Head of caudate nucleus (tissue), 42 donors: ENCODE results near the gene VTI1B.
"Not testable (repeated sequence)": the region's sequence is repeated elsewhere in the genome, so short reads cannot be mapped to it uniquely, and the experiment has no call there.

Experiments
- DNase-seq, 42 donors: peaks; one replicate each; pipeline versions ENCODE4 v3.0.0 to v3.0.0-alpha.2; 2020 to 2021; ENCODE audit warnings: mixed read lengths in 7 of 42
- intact Hi-C: fragments of 100-400 bp; cut with DNase I; formaldehyde crosslinking; loops from one replicate; pipeline ENCODE4 v1.15.0; 2022

VTI1B gene

GRCh38 chr14:67641480-67641879 lies 33.0 kb downstream of the VTI1B start:
- intact Hi-C loops = no loop called here
- DNase-seq = no peak

GRCh38 chr14:67638642-67639041 lies 35.8 kb downstream of the VTI1B start:
- intact Hi-C loops = no loop called here
- no peak for DNase-seq

- DNase-seq = no peak
- intact Hi-C loops = no loop called here
Measured at GRCh38 chr14:67636361-67636919, 38.0 kb downstream of the VTI1B start.

- intact Hi-C loops = no loop called here
- DNase-seq = no peak
Measured at GRCh38 chr14:67633451-67634147, 40.8 kb downstream of the VTI1B start.

GRCh38 chr14:67630938-67631337 lies 43.5 kb downstream of the VTI1B start:
- DNase-seq = no peak
- intact Hi-C loops = no loop called here

- intact Hi-C loops = no loop called here
- no peak for DNase-seq
Measured at GRCh38 chr14:67630186-67630585, 44.2 kb downstream of the VTI1B start.

GRCh38 chr14:67627519-67627918 lies 46.9 kb downstream of the VTI1B start:
- DNase-seq = no peak
- intact Hi-C loops = no loop called here

GRCh38 chr14:67626131-67626530 lies 48.3 kb downstream of the VTI1B start:
- DNase-seq, intact Hi-C loops: not testable (repeated sequence)

- intact Hi-C loops = no loop called here
- DNase-seq = no peak
Measured at GRCh38 chr14:67623114-67623513, 51.3 kb downstream of the VTI1B start.

- intact Hi-C loops = no loop called here
- peak in 41 of 42 donors; percentile 14 to 92 (median 68) for DNase-seq
Measured at GRCh38 chr14:67622675-67623074, 51.8 kb downstream of the VTI1B start.

- intact Hi-C loops = no loop called here
- peak; percentile 19 to 75 (median 46) for DNase-seq
Measured at GRCh38 chr14:67620217-67620785, 54.1 kb downstream of the VTI1B start.

GRCh38 chr14:67619446-67620216 lies 54.8 kb downstream of the VTI1B start, which contains the start of gene ARG2:
Gene ARG2 (plus strand): TSS chr14:67619920. CDS start chr14:67619978, 58 bp downstream.
- intact Hi-C loops = loop anchor here (5.0 kb wide), 1 partner anchor 48 kb away; no protein-coding TSS in a partner anchor
- DNase-seq = peak; percentile 88 to 99 (median 97)

GRCh38 chr14:67618617-67619063 lies 55.8 kb downstream of the VTI1B start:
- DNase-seq = peak in 13 of 42 donors; percentile 9 to 47 (median 25)
- intact Hi-C loops = loop anchor here (5.0 kb wide), 1 partner anchor 49 kb away; no protein-coding TSS in a partner anchor

- no peak for DNase-seq
- intact Hi-C loops = no loop called here
Measured at GRCh38 chr14:67610491-67610890, 63.9 kb downstream of the VTI1B start.

- intact Hi-C loops = no loop called here
- no peak for DNase-seq
Measured at GRCh38 chr14:67609642-67610310, 64.7 kb downstream of the VTI1B start.

GRCh38 chr14:67607646-67608045 lies 66.8 kb downstream of the VTI1B start:
- intact Hi-C loops = no loop called here
- DNase-seq = no peak

- no peak for DNase-seq
- intact Hi-C loops = no loop called here
Measured at GRCh38 chr14:67602995-67603545, 71.4 kb downstream of the VTI1B start.

GRCh38 chr14:67602076-67602475 lies 72.4 kb downstream of the VTI1B start:
- intact Hi-C loops = no loop called here
- DNase-seq = no peak

- intact Hi-C loops, DNase-seq: not testable (repeated sequence)
Measured at GRCh38 chr14:67600562-67600974, 73.9 kb downstream of the VTI1B start.
